CD4-positive, alpha-beta T cell (primary cell): ENCODE data around the gene SCRT2. TPM values are rescaled to one million over a fixed set of nuclear protein-coding genes. Genes with fewer than 3 reads are reported as not detected.

Experiments
- ATAC-seq: fragments of 200-7000 bp; cut with Tn5 transposase; one replicate; pipeline ENCODE4 v1.10.0; 2022; ENCODE audit warnings: mild to moderate bottlenecking; ENCODE audit not compliant: poor library complexity
- CTCF ChIA-PET: fragments of 350-600 bp; sonication (Branson Sonifier 250); formaldehyde crosslinking; loops from one replicate; lab custom pipeline; 2021; ENCODE audit warnings: antibody characterized with exemption, inconsistent platforms; lab: Charles Lee
- POLR2A ChIA-PET: fragments of 350-600 bp; sonication (Branson Sonifier 250); formaldehyde crosslinking; loops from one replicate; lab custom pipeline; 2021; ENCODE audit warnings: antibody characterized with exemption, inconsistent platforms; lab: Charles Lee
- DNase-seq, 14 experiments: peaks; one replicate each; pipeline ENCODE4 v3.0.0-alpha.2; 2013 to 2020; ENCODE audit warnings: mixed read lengths in 2 of 14
- H3K27ac ChIP-seq, 2 donors: one replicate each; pipeline versions ENCODE4 v1.5.1 to v1.7.0; 2013; ENCODE audit warnings: low read length in 2 of 2, low read depth in 1 of 2, mild to moderate bottlenecking in 1 of 2
- H3K27me3 ChIP-seq, 2 experiments: 1 replicate in 1 of 2; 2 replicates in 1 of 2; pipeline versions ENCODE4 v1.6.1 to v1.7.0; 2013; ENCODE audit warnings: low read length in 2 of 2, control low read depth in 1 of 2, mild to moderate bottlenecking in 1 of 2, moderate library complexity in 1 of 2; ENCODE audit not compliant: insufficient read depth in 2 of 2, control insufficient read depth in 1 of 2
- H3K36me3 ChIP-seq: one replicate; pipeline ENCODE4 v1.6.1; 2013; ENCODE audit warnings: low read length, control low read depth; ENCODE audit not compliant: insufficient read depth
- H3K4me1 ChIP-seq: one replicate; pipeline ENCODE4 v1.6.1; 2013; ENCODE audit warnings: low read length, control low read depth; ENCODE audit not compliant: insufficient read depth
- H3K4me3 ChIP-seq: one replicate; pipeline ENCODE4 v1.5.1; 2013; ENCODE audit warnings: mild to moderate bottlenecking, low read length, moderate library complexity
- H3K9me3 ChIP-seq, 2 experiments: 1 replicate in 1 of 2; 2 replicates in 1 of 2; pipeline versions ENCODE4 v1.6.1 to v1.7.0; 2013; ENCODE audit warnings: low read length in 2 of 2, mild to moderate bottlenecking in 2 of 2, control low read depth in 1 of 2, moderate library complexity in 1 of 2; ENCODE audit not compliant: control insufficient read depth in 1 of 2, insufficient read depth in 1 of 2
- H3K27ac Mint-ChIP-seq: one replicate; pipeline ENCODE4 v1.8.0; 2020; ENCODE audit warnings: mixed read lengths
- H3K27me3 Mint-ChIP-seq: one replicate; pipeline ENCODE4 v1.8.0; 2021; ENCODE audit warnings: mixed read lengths
- H3K36me3 Mint-ChIP-seq: one replicate; pipeline ENCODE4 v1.8.0; 2021; ENCODE audit warnings: low read depth, mixed read lengths
- H3K4me1 Mint-ChIP-seq: one replicate; pipeline ENCODE4 v1.8.0; 2021; ENCODE audit warnings: low read depth, mixed read lengths
- H3K4me3 Mint-ChIP-seq: one replicate; pipeline ENCODE4 v1.8.0; 2020; ENCODE audit warnings: mild to moderate bottlenecking, mixed read lengths
- H3K9me3 Mint-ChIP-seq: one replicate; pipeline ENCODE4 v1.8.0; 2020; ENCODE audit warnings: mixed read lengths
- intact Hi-C, 2 experiments: fragments of 100-400 bp; cut with DNase I in 1 of 2; cut with micrococcal nuclease in 1 of 2; formaldehyde crosslinking; loops; one replicate each; pipeline versions ENCODE4 v1.15.1 to v1.9.0; 2023 to 2025; cut with DNase I, micrococcal nuclease
- total RNA-seq, 174 experiments: library from RNA in 2 of 174; stranded (reverse) in 2 of 174; gene quantifications; one replicate each; pipeline ENCODE4 v1.2.3 and lab custom pipeline; 2021 to 2026
- TF ChIP-seq, protein P1 (sequence below): fragments of 200-600 bp; IDR thresholded peaks from one replicate; pipeline ENCODE4 v1.8.0; 2022; ENCODE audit warnings: antibody characterized with exemption, mild to moderate bottlenecking

SCRT2 gene
- total RNA-seq, 2 experiments from 2014 or later, result not detected

DNA sequence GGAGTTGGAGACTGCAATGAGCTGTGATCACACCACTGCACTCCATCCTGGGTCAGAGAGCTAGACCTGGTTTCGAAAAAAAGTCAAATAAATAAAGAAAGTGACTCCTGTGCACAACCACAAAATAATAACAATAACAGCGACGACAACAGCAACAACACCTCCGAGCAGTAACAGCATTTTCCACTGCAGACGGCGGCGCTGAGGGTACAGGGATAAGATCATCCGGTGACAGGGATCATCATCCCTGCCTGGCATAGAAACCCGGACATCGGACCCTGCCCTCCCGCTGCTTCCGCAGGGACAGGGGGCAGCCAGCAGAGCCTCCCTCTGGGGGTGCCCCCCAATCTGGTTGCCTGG lies 34.1 kb downstream of the SCRT2 start:
- peaks cover 12 to 14% of the 10 kb centered on the region in 2 experiments for H3K27me3 ChIP-seq
- ChIA-PET POLR2A (no interaction called here), CTCF (no interaction called here)
- TF ChIP-seq, protein P1, sequence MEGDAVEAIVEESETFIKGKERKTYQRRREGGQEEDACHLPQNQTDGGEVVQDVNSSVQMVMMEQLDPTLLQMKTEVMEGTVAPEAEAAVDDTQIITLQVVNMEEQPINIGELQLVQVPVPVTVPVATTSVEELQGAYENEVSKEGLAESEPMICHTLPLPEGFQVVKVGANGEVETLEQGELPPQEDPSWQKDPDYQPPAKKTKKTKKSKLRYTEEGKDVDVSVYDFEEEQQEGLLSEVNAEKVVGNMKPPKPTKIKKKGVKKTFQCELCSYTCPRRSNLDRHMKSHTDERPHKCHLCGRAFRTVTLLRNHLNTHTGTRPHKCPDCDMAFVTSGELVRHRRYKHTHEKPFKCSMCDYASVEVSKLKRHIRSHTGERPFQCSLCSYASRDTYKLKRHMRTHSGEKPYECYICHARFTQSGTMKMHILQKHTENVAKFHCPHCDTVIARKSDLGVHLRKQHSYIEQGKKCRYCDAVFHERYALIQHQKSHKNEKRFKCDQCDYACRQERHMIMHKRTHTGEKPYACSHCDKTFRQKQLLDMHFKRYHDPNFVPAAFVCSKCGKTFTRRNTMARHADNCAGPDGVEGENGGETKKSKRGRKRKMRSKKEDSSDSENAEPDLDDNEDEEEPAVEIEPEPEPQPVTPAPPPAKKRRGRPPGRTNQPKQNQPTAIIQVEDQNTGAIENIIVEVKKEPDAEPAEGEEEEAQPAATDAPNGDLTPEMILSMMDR, result no peak
- H3K27ac ChIP-seq, result no peak overlapping the region
- intact Hi-C loops, result no loop called here
- DNase-seq, result no peak
- H3K9me3 ChIP-seq, result no peaks in the 10 kb centered on the region
- Mint-ChIP-seq H3K27ac (no peak overlapping the region), H3K4me1 (peaks cover 16% of the 10 kb centered on the region), H3K9me3 (no peaks in the 10 kb centered on the region), H3K36me3 (no peaks in the 10 kb centered on the region), H3K27me3 (peaks cover 21% of the 10 kb centered on the region), H3K4me3 (peak overlapping the region; percentile 39)
- no peaks in the 10 kb centered on the region for H3K36me3 ChIP-seq
- no peak for ATAC-seq
- peaks cover 17% of the 10 kb centered on the region for H3K4me1 ChIP-seq
- H3K4me3 ChIP-seq, result no peak overlapping the region

DNA sequence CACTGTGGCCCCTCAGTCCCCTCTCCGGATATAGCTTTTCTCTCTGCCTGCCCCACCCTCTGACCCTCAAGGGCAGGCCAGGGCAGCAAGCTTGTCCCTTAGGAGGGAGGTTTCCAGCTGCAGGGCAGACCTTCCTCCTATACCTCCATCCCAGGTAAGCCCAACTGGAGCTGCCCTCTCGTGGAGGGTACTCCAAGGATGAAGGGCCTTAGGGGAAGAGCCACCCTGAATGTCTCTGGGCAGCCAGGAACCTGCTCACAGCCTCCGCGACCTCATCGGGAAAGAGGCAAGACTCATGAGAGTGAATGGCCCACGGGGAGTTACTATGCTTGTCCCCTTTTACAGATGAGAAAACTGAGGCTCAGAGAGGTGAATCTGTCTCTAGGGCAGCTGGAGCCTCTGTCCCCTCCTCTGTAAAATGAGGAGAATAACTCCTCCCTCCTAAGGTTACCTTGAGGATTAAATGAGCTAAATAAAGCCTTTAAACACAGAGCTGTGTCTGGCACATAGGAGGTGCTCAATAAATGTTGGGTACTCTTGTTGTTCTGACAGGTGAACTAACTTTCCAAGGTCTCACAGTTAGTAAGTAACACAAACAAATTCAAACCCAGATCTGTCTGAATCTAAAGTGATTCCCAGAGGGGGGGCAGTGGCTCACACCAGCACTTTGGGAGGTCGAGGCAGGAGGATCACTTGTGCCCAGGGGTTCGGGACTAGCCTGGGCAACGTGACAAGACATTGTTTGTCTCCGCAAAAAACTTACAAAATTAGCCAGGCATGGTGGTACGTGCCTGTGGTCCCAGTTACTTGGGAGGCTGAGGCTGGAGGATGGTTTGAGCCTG lies 34.7 kb downstream of the SCRT2 start:
- Histone ChIP-seq H3K36me3 (no peaks in the 10 kb centered on the region), H3K4me3 (no peak overlapping the region), H3K4me1 (peaks cover 15% of the 10 kb centered on the region), H3K27me3 (peaks cover 12 to 14% of the 10 kb centered on the region in 2 experiments), H3K27ac (no peak overlapping the region), H3K9me3 (no peaks in the 10 kb centered on the region)
- intact Hi-C loops, result no loop called here
- no peak for ATAC-seq
- TF ChIP-seq, protein P1, result no peak
- no peak overlapping the region for H3K27ac Mint-ChIP-seq
- H3K9me3 Mint-ChIP-seq, result no peaks in the 10 kb centered on the region
- H3K27me3 Mint-ChIP-seq, result peaks cover 27% of the 10 kb centered on the region
- no peak for DNase-seq
- H3K4me1 Mint-ChIP-seq, result peaks cover 16% of the 10 kb centered on the region
- ChIA-PET POLR2A (no interaction called here), CTCF (no interaction called here)
- no peaks in the 10 kb centered on the region for H3K36me3 Mint-ChIP-seq
- peak overlapping the region; percentile 39 for H3K4me3 Mint-ChIP-seq

DNA sequence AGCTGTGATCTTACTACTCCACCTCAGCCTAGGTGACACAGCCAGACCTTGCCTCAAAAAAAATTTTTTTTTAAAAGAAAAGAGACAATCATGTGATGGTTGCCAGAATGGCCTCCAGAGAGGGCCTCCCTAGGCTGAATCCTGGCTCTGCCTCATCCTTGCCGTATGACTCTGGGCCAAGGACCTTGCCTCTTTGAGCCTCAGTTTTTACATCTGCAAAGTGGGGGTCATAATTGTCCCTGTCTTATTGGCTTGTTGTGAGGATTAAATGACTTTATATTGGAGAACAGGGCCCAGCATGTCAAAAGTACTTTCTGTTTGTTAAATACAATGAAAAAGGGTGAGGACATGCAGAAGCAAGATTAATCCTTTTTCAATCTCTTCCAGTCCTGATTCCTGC lies 37.0 kb downstream of the SCRT2 start:
- Histone ChIP-seq H3K4me1 (peaks cover 7% of the 10 kb centered on the region), H3K36me3 (no peaks in the 10 kb centered on the region), H3K27me3 (peaks cover 9 to 18% of the 10 kb centered on the region in 2 experiments), H3K4me3 (no peak overlapping the region), H3K9me3 (peaks cover 0 to 5% of the 10 kb centered on the region in 2 experiments), H3K27ac (no peak overlapping the region)
- Mint-ChIP-seq H3K27ac (no peak overlapping the region), H3K36me3 (no peaks in the 10 kb centered on the region), H3K9me3 (no peaks in the 10 kb centered on the region), H3K4me3 (no peak overlapping the region), H3K27me3 (peaks cover 27% of the 10 kb centered on the region), H3K4me1 (peaks cover 11% of the 10 kb centered on the region)
- DNase-seq (no peak), ATAC-seq (no peak)
- intact Hi-C loops, result no loop called here
- ChIA-PET POLR2A (no interaction called here), CTCF (no interaction called here)
- TF ChIP-seq, protein P1, result no peak
